ENCODE results near the gene SLC27A4. TPM values are rescaled to one million over a fixed set of nuclear protein-coding genes. Genes with fewer than 3 reads are reported as not detected.
A peak's percentile ranks its signal among the peaks of the same experiment; 100 is the strongest.

Gene SLC27A4
- total RNA-seq, 6 experiments from 2014 or later = 21.1 to 31.1 (median 23.2) TPM

DNA sequence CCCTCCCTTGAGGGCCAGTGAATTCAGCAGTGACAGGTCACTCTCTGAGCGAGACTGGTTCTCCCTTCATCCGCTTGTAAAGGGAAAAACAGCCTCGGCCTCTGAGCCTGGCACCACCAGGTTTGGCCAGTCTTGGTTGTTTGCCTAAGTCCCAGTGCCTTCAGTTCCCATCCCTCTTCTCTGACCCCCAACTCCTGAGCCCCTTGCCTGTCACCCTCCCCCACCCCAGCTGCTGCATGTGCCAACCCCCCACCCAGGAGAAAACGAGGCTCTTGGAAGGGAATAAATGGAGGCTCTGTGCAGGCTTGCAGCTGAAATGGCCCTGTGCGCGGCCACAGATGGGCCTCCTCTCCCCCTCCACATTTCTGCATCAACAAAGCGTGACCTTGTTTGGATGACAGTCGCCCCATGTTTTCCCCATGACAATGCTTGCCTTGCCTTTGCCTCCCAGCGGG, 33.9 kb downstream of the SLC27A4 start:
- peaks cover 44% of the 10 kb centered on the region for H3K4me1 Mint-ChIP-seq (ENCODE audit: low read depth)
- H3K4me3 Mint-ChIP-seq = no peak overlapping the region
- peaks cover 12% of the 10 kb centered on the region for H3K36me3 Mint-ChIP-seq (ENCODE audit: low read depth)
- H3K27ac Mint-ChIP-seq = no peak overlapping the region
- no peaks in the 10 kb centered on the region for H3K27me3 Mint-ChIP-seq (ENCODE audit: insufficient read depth)
- DNase-seq = no peak
- TF ChIP-seq, protein P1, sequence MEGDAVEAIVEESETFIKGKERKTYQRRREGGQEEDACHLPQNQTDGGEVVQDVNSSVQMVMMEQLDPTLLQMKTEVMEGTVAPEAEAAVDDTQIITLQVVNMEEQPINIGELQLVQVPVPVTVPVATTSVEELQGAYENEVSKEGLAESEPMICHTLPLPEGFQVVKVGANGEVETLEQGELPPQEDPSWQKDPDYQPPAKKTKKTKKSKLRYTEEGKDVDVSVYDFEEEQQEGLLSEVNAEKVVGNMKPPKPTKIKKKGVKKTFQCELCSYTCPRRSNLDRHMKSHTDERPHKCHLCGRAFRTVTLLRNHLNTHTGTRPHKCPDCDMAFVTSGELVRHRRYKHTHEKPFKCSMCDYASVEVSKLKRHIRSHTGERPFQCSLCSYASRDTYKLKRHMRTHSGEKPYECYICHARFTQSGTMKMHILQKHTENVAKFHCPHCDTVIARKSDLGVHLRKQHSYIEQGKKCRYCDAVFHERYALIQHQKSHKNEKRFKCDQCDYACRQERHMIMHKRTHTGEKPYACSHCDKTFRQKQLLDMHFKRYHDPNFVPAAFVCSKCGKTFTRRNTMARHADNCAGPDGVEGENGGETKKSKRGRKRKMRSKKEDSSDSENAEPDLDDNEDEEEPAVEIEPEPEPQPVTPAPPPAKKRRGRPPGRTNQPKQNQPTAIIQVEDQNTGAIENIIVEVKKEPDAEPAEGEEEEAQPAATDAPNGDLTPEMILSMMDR (IDR thresholded peaks at IDR 0.05) = no peak
- no peaks in the 10 kb centered on the region for H3K9me3 Mint-ChIP-seq

DNA sequence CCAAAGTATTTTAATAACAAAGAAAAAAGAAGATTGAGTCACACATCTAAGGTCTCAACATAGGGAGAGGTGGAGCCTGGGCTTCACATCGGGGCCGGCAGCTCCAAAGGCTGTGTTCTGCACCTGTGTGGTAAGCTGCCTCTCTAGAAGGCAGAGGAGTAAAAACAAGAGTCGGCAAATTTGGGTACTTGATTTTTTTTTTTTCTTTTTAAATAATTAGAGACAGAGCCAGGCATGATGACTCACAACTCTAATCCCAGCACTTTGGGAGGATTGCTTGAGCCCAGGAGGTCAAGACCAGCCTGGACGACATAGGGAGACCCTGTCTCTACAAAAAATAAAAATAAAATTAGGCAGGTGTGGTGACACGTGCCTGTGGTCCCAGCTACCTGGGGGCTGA, 35.5 kb downstream of the SLC27A4 start:
- DNase-seq = no peak
- TF ChIP-seq, protein P1 (IDR thresholded peaks at IDR 0.05) = no peak
- Mint-ChIP-seq H3K36me3 (ENCODE audit: low read depth) (peaks cover 9% of the 10 kb centered on the region; the same call in 1 of the 2 replicates), H3K4me1 (ENCODE audit: low read depth) (peaks cover 35% of the 10 kb centered on the region), H3K4me3 (no peak overlapping the region), H3K27ac (peak overlapping the region; percentile 72), H3K27me3 (ENCODE audit: insufficient read depth) (no peaks in the 10 kb centered on the region), H3K9me3 (no peaks in the 10 kb centered on the region)

DNA sequence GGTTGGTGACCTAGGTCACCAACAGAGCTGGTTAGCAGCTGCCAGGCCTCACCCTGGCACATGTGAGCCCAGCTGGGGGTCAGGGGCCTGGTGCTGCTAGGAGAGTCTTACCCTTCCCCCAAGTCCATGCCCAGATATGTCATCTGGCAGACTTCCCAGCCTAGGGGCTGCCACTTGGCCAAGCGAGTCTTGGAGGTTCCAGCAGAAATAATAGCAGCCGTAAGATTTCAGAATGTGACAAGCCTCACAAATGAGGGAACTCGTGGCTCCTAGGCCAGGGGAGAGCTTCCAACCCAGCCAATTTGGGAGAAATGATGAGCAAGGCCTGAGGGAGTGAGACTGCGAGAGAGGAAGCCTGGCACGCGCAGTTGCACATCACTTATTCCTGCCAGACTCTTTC, 41.9 kb downstream of the SLC27A4 start:
- Mint-ChIP-seq H3K9me3 (no peaks in the 10 kb centered on the region), H3K4me1 (ENCODE audit: low read depth) (peaks cover 6% of the 10 kb centered on the region; the same call in 1 of the 2 replicates), H3K27ac (no peak overlapping the region), H3K27me3 (ENCODE audit: insufficient read depth) (no peaks in the 10 kb centered on the region; the same call in 1 of the 2 replicates), H3K4me3 (no peak overlapping the region), H3K36me3 (ENCODE audit: low read depth) (peaks cover 5% of the 10 kb centered on the region)
- TF ChIP-seq, protein P1 (IDR thresholded peaks at IDR 0.05) = no peak
- no peak for DNase-seq

DNA sequence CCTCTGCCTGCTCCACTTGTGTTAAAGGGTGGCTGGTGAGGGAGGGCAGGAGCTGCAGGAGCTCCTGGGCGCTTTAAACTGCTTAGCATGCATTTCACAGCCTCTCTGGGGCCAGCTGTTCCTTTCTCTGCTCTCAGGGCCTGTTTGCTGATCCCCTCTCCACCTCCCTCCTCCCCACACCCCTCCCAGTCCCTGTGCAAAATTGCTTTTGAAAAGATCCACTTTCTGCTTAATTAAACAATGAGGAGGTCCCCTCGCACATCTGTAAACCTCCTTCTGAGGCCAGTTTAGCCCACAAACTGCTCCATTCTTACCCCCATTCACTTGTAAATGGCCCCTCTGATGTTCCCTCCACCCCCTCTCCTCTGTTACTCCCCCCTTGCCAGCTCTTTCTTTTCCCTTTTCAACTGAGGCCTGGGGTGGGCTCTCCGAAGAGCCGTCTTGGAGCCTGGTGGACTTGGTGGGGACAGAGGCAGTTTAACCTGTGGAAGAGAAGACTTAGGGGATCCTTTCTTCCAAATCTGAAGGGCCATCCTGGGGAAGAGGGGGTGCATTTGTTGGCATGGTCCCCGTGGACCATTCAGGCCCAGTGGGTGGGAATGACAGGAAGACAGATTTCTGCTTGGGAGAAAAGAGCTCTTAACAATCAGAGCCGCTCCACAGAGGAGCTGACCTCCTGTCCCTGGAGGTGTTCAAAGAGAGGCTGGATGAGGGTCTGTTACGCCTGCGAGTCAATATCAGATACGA, 42.9 kb downstream of the SLC27A4 start:
- Mint-ChIP-seq H3K9me3 (no peaks in the 10 kb centered on the region), H3K27ac (no peak overlapping the region), H3K27me3 (ENCODE audit: insufficient read depth) (no peaks in the 10 kb centered on the region; the same call in 1 of the 2 replicates), H3K4me3 (no peak overlapping the region), H3K4me1 (ENCODE audit: low read depth) (peaks cover 6% of the 10 kb centered on the region; the same call in 1 of the 2 replicates), H3K36me3 (ENCODE audit: low read depth) (peaks cover 5% of the 10 kb centered on the region)
- no peak for DNase-seq
- TF ChIP-seq, protein P1 (IDR thresholded peaks at IDR 0.05) = no peak

DNA sequence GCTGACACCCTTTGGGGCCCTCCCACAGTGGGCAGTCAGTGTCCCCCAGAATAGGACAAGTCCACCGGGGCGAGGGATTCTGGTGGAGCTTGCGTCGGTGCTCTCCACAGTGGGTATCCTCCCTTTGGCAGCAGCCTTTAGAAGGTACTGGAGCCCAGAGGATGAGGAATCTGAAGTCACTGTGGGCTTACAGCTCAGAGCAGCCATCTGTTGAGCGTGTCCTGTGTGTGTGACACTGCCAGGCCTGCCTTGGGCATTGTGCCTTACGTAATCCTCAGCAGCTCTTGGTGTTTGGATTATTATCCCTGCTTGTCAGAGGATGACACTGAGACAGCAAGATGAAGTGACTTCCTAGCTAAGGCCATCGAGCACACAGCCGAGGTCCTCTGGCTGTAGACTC, 43.5 kb downstream of the SLC27A4 start:
- Mint-ChIP-seq H3K27me3 (ENCODE audit: insufficient read depth) (no peaks in the 10 kb centered on the region; the same call in 1 of the 2 replicates), H3K9me3 (no peaks in the 10 kb centered on the region), H3K4me3 (no peak overlapping the region), H3K4me1 (ENCODE audit: low read depth) (peaks cover 6% of the 10 kb centered on the region; the same call in 1 of the 2 replicates), H3K36me3 (ENCODE audit: low read depth) (peaks cover 5% of the 10 kb centered on the region), H3K27ac (no peak overlapping the region)
- no peak for DNase-seq
- TF ChIP-seq, protein P1 (IDR thresholded peaks at IDR 0.05) = no peak
